Sigmoid colon (tissue), 7 donors: Measurements from ENCODE around the gene GSX1. TPM values are rescaled to one million over a fixed set of nuclear protein-coding genes. Genes with fewer than 3 reads are reported as not detected.
"Not testable (repeated sequence)": the region's sequence is repeated elsewhere in the genome, so short reads cannot be mapped to it uniquely, and the experiment has no call there.

ENCODE experiments used
- DNase-seq: peaks from one replicate; pipeline ENCODE4 v3.0.0-alpha.2; 2019
- H3K27ac ChIP-seq, 4 donors: fragments of 200-600 bp; sonication (generic); one replicate each; pipeline ENCODE4 v1.5.1; 2016 to 2019; ENCODE audit warnings: mild to moderate bottlenecking in 1 of 4
- H3K27me3 ChIP-seq, 3 donors: fragments of 200-600 bp; sonication (generic); one replicate each; pipeline ENCODE4 v1.5.1; 2019; ENCODE audit warnings: mild to moderate bottlenecking in 1 of 3
- H3K36me3 ChIP-seq, 4 donors: fragments of 200-600 bp; sonication (generic); one replicate each; pipeline ENCODE4 v1.5.1; 2016 to 2019
- H3K4me1 ChIP-seq, 4 donors: fragments of 200-600 bp; sonication (generic); one replicate each; pipeline ENCODE4 v1.5.1; 2017 to 2019
- H3K4me3 ChIP-seq, 4 donors: fragments of 200-600 bp; sonication (generic); one replicate each; pipeline ENCODE4 v1.5.1; 2017 to 2019; ENCODE audit warnings: mild to moderate bottlenecking in 2 of 4, moderate library complexity in 1 of 4
- H3K9me3 ChIP-seq, 4 donors: fragments of 200-600 bp in 3 of 4; sonication (generic) in 3 of 4; one replicate each; pipeline versions ENCODE4 v1.5.1 to v1.6.1; 2013 to 2019
- EP300 ChIP-seq, 4 donors: sonication (generic); formaldehyde crosslinking; IDR thresholded peaks; one replicate each; pipeline ENCODE4 v1.6.1; 2017; ENCODE audit warnings: antibody characterized with exemption in 4 of 4
- POLR2A ChIP-seq, 2 donors: fragments of 450-650 bp; IDR thresholded peaks; one replicate each; pipeline ENCODE4 v1.6.1; 2016; ENCODE audit warnings: antibody characterized with exemption in 2 of 2, mild to moderate bottlenecking in 2 of 2, moderate library complexity in 2 of 2
- POLR2AphosphoS5 ChIP-seq, 4 donors: sonication (generic); formaldehyde crosslinking; IDR thresholded peaks; one replicate each; pipeline ENCODE4 v1.6.1; 2017; ENCODE audit warnings: antibody characterized with exemption in 4 of 4
- WGBS, 2 donors: extraction: QIAGEN DNeasy Blood & Tissue Kit; methylation state at CpG; one replicate each; pipeline ENCODE4 v1.1.7; 2013; 5-methylcytosine and 5-hydroxymethylcytosine counted together
- intact Hi-C: fragments of 100-400 bp; cut with DNase I; formaldehyde crosslinking; loops from one replicate; pipeline ENCODE4 v1.15.1; 2023
- polyA plus RNA-seq, 3 donors: library from polyadenylated mRNA; stranded (reverse); fragments of 200-250 nt; gene quantifications; one replicate each; pipeline ENCODE4 v1.2.3, GENCODE V29; 2013
- total RNA-seq, 4 donors: library from RNA; depleted of rRNA; stranded (reverse); fragments of >200 nt; gene quantifications; one replicate each; pipeline ENCODE4 v1.1.0, GENCODE V29; 2016
- TF ChIP-seq, protein P1 (sequence below), 4 experiments: fragments of 450-650 bp in 3 of 4; fragments of 200-600 bp in 1 of 4; IDR thresholded peaks; one replicate each; pipeline ENCODE4 v1.5.1; 2016 to 2019; ENCODE audit warnings: antibody characterized with exemption in 4 of 4, mild to moderate bottlenecking in 3 of 4, moderate library complexity in 2 of 4
- donor health status: healthy with polysubstance abuse.
- donor health status: Bipolar disorder and iron deficiency.
- donor health status: healthy.

GSX1 gene
- not detected for total RNA-seq
- not detected for polyA plus RNA-seq

DNA sequence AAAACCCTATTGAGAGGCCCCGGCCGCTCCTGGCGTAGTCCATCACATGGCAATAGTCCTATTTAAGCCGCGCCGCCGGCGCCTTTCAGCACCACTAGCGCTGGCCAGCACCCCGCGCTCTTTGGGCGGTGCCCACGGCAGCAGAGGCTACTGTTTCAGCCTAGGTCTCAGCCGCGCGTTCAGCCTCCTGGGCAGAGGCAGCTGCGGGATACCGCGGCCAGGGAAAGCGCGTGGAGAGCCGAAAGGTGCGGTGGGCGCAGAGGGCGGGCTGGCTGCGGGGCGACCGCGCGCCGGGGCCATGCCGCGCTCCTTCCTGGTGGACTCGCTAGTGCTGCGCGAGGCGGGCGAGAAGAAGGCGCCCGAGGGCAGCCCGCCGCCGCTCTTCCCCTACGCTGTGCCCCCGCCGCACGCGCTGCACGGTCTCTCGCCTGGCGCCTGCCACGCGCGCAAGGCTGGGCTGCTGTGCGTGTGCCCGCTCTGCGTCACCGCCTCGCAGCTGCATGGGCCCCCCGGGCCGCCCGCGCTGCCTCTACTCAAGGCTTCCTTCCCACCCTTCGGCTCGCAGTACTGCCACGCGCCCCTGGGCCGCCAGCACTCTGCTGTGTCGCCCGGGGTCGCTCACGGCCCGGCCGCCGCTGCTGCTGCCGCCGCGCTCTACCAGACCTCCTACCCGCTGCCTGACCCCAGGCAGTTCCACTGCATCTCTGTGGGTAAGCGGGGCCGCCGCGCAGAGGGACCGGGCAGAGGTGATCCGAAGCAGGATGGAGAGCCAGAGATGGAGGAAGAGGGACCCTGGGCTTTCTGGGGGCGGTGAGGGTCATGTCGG is at the start of gene GSX1:
Gene GSX1 (plus strand): TSS at position 91 of the 826 bp plus-strand sequence. CDS start 208 bp downstream, at position 299.
- Histone ChIP-seq H3K36me3 (no peaks in the 10 kb centered on the region), H3K4me3 (peak within 1 kb of the TSS in 3 of 4 donors; percentile 23 to 34 (median 24)), H3K4me1 (peaks cover 0 to 46% (median 42%) of the 10 kb centered on the region in 4 donors), H3K27ac (no peak within 1 kb of the TSS), H3K27me3 (peaks cover 71 to 100% (median 99%) of the 10 kb centered on the region in 3 donors), H3K9me3 (no peaks in the 10 kb centered on the region)
- TF ChIP-seq POLR2AphosphoS5 (IDR thresholded peaks at IDR 0.05) (no peak), POLR2A (IDR thresholded peaks at IDR 0.05) (no peak), EP300 (IDR thresholded peaks at IDR 0.05) (no peak)
- TF ChIP-seq, protein P1, sequence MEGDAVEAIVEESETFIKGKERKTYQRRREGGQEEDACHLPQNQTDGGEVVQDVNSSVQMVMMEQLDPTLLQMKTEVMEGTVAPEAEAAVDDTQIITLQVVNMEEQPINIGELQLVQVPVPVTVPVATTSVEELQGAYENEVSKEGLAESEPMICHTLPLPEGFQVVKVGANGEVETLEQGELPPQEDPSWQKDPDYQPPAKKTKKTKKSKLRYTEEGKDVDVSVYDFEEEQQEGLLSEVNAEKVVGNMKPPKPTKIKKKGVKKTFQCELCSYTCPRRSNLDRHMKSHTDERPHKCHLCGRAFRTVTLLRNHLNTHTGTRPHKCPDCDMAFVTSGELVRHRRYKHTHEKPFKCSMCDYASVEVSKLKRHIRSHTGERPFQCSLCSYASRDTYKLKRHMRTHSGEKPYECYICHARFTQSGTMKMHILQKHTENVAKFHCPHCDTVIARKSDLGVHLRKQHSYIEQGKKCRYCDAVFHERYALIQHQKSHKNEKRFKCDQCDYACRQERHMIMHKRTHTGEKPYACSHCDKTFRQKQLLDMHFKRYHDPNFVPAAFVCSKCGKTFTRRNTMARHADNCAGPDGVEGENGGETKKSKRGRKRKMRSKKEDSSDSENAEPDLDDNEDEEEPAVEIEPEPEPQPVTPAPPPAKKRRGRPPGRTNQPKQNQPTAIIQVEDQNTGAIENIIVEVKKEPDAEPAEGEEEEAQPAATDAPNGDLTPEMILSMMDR (IDR thresholded peaks at IDR 0.05) = no peak
- DNase-seq = no peak
- 4 to 12% methylated on average over 87 of the region's 87 CpGs for WGBS, 2 donors
- intact Hi-C loops = no loop called here

DNA sequence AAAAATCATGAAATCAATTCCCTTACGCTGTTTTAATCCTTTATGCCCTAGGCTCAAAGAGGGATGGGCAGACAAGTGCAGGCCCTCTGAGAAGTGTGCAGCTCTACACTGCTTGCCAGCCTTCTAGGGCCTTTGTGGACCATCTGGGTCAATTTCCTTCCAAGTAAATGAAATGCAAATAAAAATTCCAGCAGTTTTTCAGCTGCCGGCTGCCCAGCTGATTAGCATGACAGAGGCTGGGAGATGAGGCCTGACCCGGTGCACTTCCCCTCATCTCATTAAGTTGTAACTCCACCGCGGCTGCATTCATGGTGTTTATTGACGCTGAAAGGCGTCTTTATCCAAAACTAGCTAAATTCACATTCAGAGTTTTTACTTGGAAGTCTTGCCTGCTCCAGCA is 47.5 kb upstream of the GSX1 start:
- H3K4me3 ChIP-seq = no peak overlapping the region
- no peak for DNase-seq

DNA sequence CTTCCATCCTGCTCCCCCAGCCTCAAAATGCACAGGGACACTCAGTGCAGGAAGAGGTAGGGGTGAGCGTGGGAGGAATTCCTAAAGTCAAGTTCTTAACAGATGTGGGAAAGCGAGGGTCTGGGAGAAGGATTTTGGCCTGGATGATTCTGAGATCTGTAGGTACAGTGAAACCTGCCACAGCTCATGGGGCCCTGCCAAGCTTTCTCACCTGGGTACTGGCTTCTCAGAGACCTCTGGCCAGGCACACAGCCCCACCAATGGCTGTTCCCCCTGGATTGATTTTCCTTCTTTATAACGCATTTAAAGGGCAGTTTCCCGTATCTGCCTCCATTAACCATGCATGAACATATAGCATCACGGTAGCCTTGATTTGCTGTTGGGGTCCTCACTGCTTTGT is 47.0 kb upstream of the GSX1 start:
- no peak for DNase-seq
- H3K9me3 ChIP-seq = no peaks in the 10 kb centered on the region
- H3K27ac ChIP-seq = no peak overlapping the region
- H3K4me1 ChIP-seq = no peaks in the 10 kb centered on the region
- H3K27me3 ChIP-seq = peaks cover 0 to 4% (median 0%) of the 10 kb centered on the region in 3 donors
- no peak overlapping the region for H3K4me3 ChIP-seq
- H3K36me3 ChIP-seq = no peaks in the 10 kb centered on the region
- 83 to 85% methylated on average over 5 of the region's 5 CpGs for WGBS, 2 donors
- no peak for TF ChIP-seq POLR2A (IDR thresholded peaks at IDR 0.05)
- TF ChIP-seq, protein P1 (IDR thresholded peaks at IDR 0.05) = no peak
- TF ChIP-seq EP300 (IDR thresholded peaks at IDR 0.05) = no peak
- TF ChIP-seq POLR2AphosphoS5 (IDR thresholded peaks at IDR 0.05) = no peak
- intact Hi-C loops = no loop called here

More for the DNA sequence above, 47.5 kb upstream of the GSX1 start:
- H3K36me3 ChIP-seq = no peaks in the 10 kb centered on the region
- intact Hi-C loops = no loop called here
- no peaks in the 10 kb centered on the region for H3K4me1 ChIP-seq
- no peak overlapping the region for H3K27ac ChIP-seq
- TF ChIP-seq POLR2AphosphoS5 (IDR thresholded peaks at IDR 0.05) = no peak
- TF ChIP-seq, protein P1 (IDR thresholded peaks at IDR 0.05) = no peak
- no peak for TF ChIP-seq EP300 (IDR thresholded peaks at IDR 0.05)
- no peak for TF ChIP-seq POLR2A (IDR thresholded peaks at IDR 0.05)
- WGBS, 2 donors = 32 to 33% methylated on average over 7 of the region's 7 CpGs
- H3K27me3 ChIP-seq = no peaks in the 10 kb centered on the region
- H3K9me3 ChIP-seq = no peaks in the 10 kb centered on the region

DNA sequence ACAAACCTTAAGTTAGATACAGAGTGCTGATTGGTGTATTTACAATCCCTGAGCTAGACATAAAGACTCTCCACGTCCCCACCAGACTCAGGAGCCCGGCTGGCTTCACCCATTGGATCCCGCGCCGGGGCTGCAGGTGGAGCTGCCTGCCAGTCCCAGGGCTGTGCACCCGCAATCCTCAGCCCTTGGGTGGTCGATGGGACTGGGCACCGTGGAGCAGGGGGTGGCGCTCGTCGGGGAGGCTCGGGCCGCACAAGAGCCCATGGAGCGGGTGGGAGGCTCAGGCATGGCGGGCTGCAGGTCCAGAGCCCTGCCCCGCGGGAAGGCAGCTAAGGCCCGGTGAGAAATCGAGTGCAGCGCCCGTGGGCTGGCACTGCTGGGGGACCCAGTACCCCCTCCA is 44.1 kb upstream of the GSX1 start:
- H3K9me3 ChIP-seq, H3K27ac ChIP-seq, H3K4me3 ChIP-seq, DNase-seq, H3K27me3 ChIP-seq, intact Hi-C loops, H3K36me3 ChIP-seq, H3K4me1 ChIP-seq: not testable (repeated sequence)
- WGBS, 2 donors = 92 to 95% methylated on average over 21 of the region's 21 CpGs

DNA sequence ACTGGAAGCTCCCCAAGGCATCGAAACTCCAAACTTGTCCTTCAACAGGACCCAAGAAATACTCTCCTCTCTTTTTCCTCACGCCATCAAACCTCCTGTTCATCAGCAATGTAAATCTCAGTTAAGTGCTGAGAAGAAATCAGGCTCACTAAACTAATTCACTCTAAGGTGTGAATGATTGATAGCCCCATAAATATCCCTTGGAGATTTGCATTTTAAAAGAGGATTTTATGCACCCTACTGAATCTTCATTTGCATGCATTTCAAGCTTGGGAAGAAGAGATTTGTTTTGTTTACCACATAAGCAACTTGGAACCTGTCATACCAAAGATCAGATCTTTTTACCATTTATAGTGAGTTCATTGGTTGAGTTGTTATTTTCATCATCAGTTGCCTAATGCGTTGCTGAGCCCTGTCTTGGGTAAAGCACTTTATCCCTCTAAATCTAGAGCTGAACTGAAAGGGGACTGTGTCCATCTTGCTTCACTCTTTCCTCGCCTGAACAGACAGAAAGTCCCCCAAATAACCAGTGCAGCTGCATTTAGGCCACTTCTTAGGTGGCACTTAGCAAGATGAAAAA is 40.2 kb upstream of the GSX1 start:
- peaks cover 0 to 5% (median 0%) of the 10 kb centered on the region in 3 donors for H3K27me3 ChIP-seq
- WGBS, 2 donors = 44 to 61% methylated on average over 4 of the region's 4 CpGs
- no peaks in the 10 kb centered on the region for H3K9me3 ChIP-seq
- H3K4me1 ChIP-seq = no peaks in the 10 kb centered on the region
- no peaks in the 10 kb centered on the region for H3K36me3 ChIP-seq
- DNase-seq = no peak
- H3K27ac ChIP-seq = no peak overlapping the region
- TF ChIP-seq, protein P1 (IDR thresholded peaks at IDR 0.05) = no peak
- TF ChIP-seq EP300 (IDR thresholded peaks at IDR 0.05) (no peak), POLR2AphosphoS5 (IDR thresholded peaks at IDR 0.05) (no peak), POLR2A (IDR thresholded peaks at IDR 0.05) (no peak)
- intact Hi-C loops = no loop called here
- no peak overlapping the region for H3K4me3 ChIP-seq
